Measurements from ENCODE around the gene ZG16B. TPM values are rescaled to one million over a fixed set of nuclear protein-coding genes. Genes with fewer than 3 reads are reported as not detected.

ZG16B gene
- total RNA-seq, 2 experiments from 2014 or later: 0.97 to 2.1 TPM

DNA sequence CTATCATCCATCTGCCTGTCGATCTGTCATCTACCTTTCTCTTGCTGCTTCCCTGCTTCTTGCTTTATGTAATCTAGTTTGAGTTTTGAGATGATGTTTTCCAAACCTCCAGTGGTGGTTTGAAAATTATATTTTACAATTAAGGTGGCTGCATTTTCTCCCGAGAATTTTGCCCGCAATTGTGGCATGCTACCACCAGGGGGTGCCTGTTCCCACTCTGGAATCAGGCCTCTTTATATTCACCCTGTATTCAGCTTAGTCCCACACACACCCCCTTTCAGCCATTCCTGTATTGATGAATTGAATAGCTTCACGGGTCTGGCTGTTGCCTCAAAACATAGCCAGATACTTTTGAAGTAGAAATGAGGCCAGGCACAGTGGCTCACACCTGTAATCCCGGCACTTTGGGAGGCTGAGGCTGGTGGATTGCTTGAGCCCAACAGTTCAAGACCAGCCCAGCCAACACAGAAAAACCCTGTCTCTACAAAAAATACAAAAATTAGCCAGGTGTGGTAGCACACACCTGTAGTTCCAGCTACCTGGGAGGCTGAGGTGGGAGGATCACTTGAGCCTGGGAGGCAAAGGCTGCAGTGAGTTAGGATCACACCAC is 24.7 kb downstream of the ZG16B start:
- DNase-seq: peak; percentile 29
- POLR2A ChIA-PET: interaction anchor here (0.9 to 1.0 kb wide), 2 partner anchors 27 to 29 kb away, joined by 3 read pairs; no protein-coding TSS in a partner anchor
- Mint-ChIP-seq H3K36me3 (ENCODE audit: low read depth) (no peaks in the 10 kb centered on the region), H3K4me3 (no peak overlapping the region), H3K4me1 (ENCODE audit: low read depth) (peaks cover 4% of the 10 kb centered on the region), H3K27ac (no peak overlapping the region), H3K9me3 (peaks cover 11% of the 10 kb centered on the region), H3K27me3 (peaks cover 6% of the 10 kb centered on the region)
- intact Hi-C loops (cut with micrococcal nuclease): no loop called here
- CTCF ChIA-PET: interaction anchor here (0.9 to 2.8 kb wide), 12 partner anchors 9 to 103 kb away, joined by 3 to 27 read pairs (median 4); partner anchors contain the start of gene FLYWCH2
- peak; percentile 86 for TF ChIP-seq CTCF (IDR thresholded peaks at IDR 0.05)
- ATAC-seq: no peak

DNA sequence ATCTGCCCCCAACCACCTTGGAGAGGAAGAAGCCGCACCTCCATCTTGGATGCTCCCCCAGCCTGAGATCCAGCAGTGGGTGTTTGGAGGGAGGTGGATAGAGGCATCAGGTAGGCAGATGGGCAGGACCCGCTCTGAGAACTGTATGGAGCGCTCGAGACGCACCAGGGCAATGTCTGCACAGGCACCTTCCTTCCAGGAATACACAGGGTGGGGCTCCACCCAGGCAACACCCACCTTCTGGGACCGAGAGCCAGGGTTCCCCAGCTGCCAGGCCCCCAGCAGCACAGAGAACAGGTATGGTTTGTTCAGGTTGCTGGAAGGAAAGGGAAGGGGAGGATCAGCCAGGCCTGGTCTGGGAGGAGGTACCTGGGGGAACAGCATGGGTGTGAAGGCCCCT is 25.4 kb downstream of the ZG16B start:
- ChIA-PET POLR2A (no interaction called here), CTCF (interaction anchor here (0.8 to 1.9 kb wide), 4 partner anchors 13 to 71 kb away, joined by 3 to 11 read pairs (median 7); no protein-coding TSS in a partner anchor)
- no peak for DNase-seq
- intact Hi-C loops (cut with micrococcal nuclease): no loop called here
- Mint-ChIP-seq H3K4me3 (no peak overlapping the region), H3K27me3 (peaks cover 10% of the 10 kb centered on the region), H3K27ac (no peak overlapping the region), H3K9me3 (peaks cover 11% of the 10 kb centered on the region), H3K4me1 (ENCODE audit: low read depth) (peaks cover 4% of the 10 kb centered on the region), H3K36me3 (ENCODE audit: low read depth) (no peaks in the 10 kb centered on the region)
- ATAC-seq: no peak
- TF ChIP-seq CTCF (IDR thresholded peaks at IDR 0.05): no peak

GRCh38 chr16:2856061-2856670 is 26.1 kb downstream of the ZG16B start:
- Mint-ChIP-seq H3K36me3 (ENCODE audit: low read depth) (no peaks in the 10 kb centered on the region), H3K27me3 (peaks cover 10% of the 10 kb centered on the region), H3K4me1 (ENCODE audit: low read depth) (peaks cover 4% of the 10 kb centered on the region), H3K9me3 (peaks cover 11% of the 10 kb centered on the region), H3K27ac (no peak overlapping the region), H3K4me3 (no peak overlapping the region)
- intact Hi-C loops (cut with micrococcal nuclease): no loop called here
- DNase-seq (peak; percentile 39), ATAC-seq (peak; percentile 54)
- TF ChIP-seq CTCF (IDR thresholded peaks at IDR 0.05): no peak
- ChIA-PET CTCF (interaction anchor here (0.8 to 1.9 kb wide), 4 partner anchors 12 to 72 kb away, joined by 3 to 11 read pairs (median 4); no protein-coding TSS in a partner anchor), POLR2A (no interaction called here)

DNA sequence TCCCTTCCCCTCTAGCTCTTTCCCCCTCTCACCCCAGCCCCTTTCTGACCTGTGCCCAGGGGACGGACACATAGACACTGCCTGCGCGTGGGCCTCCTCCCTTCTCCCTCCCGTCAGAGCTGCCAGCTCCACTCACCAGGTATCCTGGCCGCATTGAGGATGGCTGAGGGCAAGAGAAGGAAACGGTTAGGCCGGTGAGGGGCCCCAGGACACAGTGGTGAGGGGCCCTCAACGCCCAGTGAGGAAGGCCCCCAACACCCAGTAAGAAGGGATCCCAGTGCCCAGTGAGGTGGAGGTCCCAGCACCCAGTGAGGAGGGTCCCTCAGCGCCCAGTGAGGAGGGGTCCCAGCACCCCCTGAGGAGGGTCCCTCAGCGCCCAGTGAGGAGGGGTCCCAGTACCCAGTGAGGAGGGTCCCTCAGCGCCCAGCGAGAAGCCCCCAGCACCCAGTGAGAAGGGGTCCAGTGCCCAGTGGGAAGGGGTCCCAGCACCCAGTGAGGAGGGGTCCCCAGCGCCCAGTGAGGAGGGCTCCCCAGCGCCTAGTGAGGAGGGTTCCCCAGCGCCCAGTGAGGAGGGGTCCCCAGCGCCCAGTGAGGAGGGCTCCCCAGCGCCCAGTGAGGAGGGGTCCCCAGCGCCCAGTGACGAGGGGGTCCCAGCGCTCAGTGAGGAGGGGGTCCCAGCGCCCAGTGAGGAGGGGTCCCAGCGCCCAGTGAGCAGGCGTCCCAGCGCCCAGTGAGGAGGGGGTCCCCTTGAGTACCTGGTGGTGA is 26.8 kb downstream of the ZG16B start:
- CTCF ChIA-PET: interaction anchor here (0.8 to 1.9 kb wide), 4 partner anchors 11 to 72 kb away, joined by 3 to 11 read pairs (median 4); no protein-coding TSS in a partner anchor
- Mint-ChIP-seq H3K4me1 (ENCODE audit: low read depth) (peaks cover 4% of the 10 kb centered on the region), H3K9me3 (peaks cover 11% of the 10 kb centered on the region), H3K27me3 (peaks cover 10% of the 10 kb centered on the region), H3K27ac (no peak overlapping the region), H3K36me3 (ENCODE audit: low read depth) (no peaks in the 10 kb centered on the region), H3K4me3 (no peak overlapping the region)
- intact Hi-C loops (cut with micrococcal nuclease): no loop called here
- no peak for TF ChIP-seq CTCF (IDR thresholded peaks at IDR 0.05)
- POLR2A ChIA-PET: no interaction called here
- no peak for DNase-seq
- ATAC-seq: no peak
